Stimulated activated CD4-positive, alpha-beta T cell treated with anti-CD3 and anti-CD28 coated beads, TNF-alpha, amount 100 ng/mL, for 48 hours (primary cell): ENCODE results near the gene ADAMTSL1.

Experiments used
- DNase-seq, 3 donors: peaks; one replicate each; pipeline ENCODE4 v3.0.0-alpha.2; 2020; ENCODE audit warnings: low read depth in 3 of 3

The ADAMTSL1 gene

DNA sequence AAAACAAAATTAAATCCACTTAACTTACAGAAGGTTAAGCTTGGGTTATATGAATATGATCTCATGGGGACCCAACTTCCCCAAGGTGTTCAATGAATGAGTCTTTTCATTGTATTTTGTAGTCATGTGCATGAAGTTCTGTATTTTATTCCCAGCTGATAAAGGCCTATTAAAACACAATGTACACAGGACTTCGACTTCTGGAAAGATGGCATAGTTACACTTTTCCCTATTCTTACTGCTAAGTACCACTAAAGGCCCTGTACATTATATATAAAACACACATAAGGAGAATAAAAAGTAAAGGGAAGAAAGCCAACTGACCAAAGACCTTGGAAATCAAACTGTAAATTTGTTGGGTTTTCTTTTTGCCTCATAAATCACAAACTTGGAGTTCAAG, 336.6 kb downstream of the ADAMTSL1 start:
- no peak for DNase-seq

DNA sequence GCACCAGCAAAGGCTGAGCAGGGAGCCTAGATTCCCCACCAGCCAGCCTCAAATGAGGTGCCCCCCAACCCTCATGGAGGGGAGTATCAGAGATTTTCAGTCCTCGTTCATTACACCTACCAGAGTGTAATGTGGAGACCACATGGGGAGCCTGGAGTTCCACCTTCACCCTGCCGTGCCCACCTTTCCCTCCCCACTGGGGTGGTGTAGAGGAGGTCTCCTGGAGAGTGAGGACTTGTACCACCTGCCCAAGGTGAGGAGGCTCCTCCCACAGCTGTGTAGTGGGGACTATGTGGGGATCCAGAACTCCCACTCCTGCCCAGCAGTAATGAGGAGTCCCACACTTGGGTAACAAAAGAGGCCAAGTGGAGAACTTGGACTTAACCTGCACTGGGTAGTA, 337.2 kb downstream of the ADAMTSL1 start:
- no peak for DNase-seq

GRCh38 chr9:18819418-18819817, 345.5 kb downstream of the ADAMTSL1 start:
- no peak for DNase-seq

DNA sequence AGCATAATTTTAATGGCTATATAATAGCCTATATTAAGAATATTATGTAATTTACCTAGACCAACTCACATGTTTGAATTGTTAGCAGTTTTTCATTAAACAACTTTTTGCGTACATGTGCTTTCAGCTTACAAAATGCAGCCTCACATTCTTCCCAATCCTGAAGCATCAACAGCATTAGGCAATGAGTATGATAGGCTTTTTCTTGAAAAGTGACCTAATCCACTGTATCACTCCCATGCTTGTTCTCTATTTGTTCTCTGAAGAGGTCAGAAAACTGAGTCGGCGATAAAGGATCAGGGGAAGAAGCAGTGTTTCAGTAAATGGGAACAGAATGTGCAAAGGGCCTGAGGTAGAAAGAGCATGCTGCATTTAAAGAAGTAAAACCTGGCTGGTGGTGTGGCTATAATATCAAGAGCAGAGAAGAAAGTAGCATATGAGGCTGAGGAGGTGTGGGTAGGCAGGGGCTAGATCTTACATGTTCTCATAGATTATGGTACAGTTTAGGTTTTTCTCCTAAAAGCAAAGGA, 346.7 kb downstream of the ADAMTSL1 start:
- DNase-seq: no peak

DNA sequence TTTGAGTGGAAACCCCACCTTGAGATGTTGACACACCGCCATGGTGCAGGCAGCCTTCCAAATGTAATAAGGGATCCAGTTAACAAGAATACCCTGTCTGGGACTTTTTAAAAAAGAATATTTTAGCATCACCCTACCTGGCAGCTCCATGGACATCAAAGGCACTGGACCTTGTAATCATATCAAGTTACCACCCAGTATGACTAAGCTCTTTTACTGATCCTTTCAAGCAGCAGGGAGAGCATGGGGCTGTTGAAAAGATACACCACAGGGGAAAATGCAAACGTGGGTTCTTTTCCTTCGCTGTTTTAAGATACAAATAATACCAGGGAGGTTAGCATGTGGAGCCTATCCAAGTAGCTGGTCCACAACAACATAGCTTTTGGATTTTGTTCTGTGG, 347.8 kb downstream of the ADAMTSL1 start:
- DNase-seq: no peak

DNA sequence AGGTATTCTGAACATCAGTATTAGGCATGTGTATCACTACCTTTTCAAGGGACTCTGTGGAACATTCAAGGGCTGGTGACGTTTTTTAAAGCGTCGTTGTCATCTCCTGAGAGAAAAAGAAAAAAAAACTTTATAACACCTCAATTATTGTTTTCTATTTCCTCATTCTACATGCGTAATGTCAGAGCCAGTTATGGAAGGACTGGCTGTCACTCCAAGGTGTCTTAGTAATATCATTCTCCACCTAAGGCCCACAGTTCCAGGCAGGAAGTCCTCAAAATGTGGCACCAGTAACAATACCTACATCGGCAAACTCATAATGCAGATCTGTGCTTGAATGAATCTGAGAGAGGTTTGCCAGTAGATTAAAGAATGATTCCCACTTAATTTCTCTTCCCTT, 348.9 kb downstream of the ADAMTSL1 start:
- no peak for DNase-seq

DNA sequence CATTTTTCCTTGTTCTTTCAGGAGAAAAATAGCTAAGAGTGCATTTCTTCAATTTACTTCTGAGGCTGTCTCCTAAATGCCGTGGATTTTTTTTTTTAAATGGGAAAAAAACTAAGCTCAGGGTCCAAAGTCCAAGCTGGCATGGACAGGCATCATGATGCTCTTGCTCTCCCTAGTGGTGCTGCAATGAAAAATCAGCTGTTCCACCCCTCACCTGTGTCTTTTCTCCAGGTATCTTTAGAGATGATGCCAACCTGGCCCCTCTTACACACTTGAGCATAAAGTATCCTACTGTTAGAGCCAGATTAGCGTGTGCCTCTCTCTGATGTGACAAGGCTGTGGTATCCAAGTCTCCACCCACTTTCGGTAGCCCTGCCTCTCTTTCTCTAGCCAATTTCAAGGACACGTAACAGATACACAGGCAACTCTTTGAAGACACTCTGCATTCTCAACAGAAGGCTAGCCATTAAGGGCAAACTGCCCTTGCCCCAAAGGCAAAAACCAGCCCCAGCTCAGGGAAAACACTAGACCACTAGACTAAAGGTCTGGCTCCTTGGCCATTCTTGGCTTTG, 350.2 kb downstream of the ADAMTSL1 start:
- no peak for DNase-seq

DNA sequence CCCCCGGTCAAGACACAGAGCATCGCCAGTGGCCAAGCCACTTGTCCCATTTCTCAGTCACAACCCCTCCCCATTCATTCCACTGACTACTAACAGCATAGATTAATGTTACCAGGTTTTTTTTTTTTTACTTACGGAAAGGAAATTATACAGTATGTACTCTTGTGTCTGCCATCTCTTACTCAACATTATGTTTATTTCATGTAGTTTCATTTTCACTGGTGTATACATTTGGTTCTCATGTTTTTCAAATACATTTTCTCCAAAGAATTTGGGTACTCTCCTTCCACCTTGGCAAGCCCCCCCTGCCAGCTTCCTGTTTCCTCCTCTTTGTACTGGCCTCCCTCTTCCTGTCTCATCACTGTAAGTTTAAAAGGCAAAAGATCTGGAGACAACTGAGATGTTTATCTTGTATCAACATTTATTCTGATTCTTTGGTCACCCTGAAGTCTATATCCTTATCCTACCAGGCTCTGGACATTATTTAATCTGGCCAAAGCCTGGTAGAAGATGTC, 351.8 kb downstream of the ADAMTSL1 start:
- no peak for DNase-seq

DNA sequence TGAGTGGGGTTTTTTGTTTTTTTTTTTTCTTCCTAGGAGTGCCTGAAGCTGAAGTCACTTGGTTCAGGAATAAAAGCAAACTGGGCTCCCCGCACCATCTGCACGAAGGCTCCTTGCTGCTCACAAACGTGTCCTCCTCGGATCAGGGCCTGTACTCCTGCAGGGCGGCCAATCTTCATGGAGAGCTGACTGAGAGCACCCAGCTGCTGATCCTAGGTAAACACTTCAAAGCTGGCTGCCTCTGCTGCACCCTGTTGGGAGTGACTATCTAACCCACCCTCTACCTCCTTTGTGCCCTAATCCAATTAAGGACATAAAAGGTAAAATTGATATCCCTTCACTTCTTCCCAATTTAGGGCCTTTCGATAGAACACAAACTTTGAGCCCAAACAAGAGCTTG, 352.3 kb downstream of the ADAMTSL1 start:
- DNase-seq: no peak

DNA sequence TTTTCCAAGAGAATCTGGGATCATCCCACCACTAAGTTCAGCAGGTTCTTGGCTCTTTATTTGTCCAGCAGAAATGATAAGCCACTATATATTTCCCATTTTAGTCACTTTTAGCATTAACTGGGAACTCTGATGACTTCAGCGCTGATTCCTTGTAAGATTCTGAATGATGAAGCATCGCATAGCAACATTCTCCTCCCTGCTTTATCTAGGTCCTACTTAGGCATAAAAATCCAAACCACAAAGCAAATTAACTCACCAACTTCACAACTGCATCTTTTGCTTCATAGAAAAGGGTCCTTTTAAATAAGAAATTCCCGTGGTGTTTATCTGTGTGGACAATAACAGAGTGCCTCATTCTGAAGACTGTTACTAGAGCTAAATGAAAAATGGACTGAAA, 355.1 kb downstream of the ADAMTSL1 start:
- no peak for DNase-seq

- DNase-seq: no peak
Observed at GRCh38 chr9:18829873-18830272, 355.9 kb downstream of the ADAMTSL1 start.

GRCh38 chr9:18834740-18835361, 360.9 kb downstream of the ADAMTSL1 start:
- DNase-seq: no peak

- DNase-seq: no peak
Observed at GRCh38 chr9:18837402-18837801, 363.4 kb downstream of the ADAMTSL1 start.

GRCh38 chr9:18847576-18848275, 373.8 kb downstream of the ADAMTSL1 start:
- DNase-seq: no peak

- DNase-seq: no peak
Observed at GRCh38 chr9:18848657-18849056, 374.7 kb downstream of the ADAMTSL1 start.

- DNase-seq: no peak
Observed at GRCh38 chr9:18849270-18849669, 375.3 kb downstream of the ADAMTSL1 start.

DNA sequence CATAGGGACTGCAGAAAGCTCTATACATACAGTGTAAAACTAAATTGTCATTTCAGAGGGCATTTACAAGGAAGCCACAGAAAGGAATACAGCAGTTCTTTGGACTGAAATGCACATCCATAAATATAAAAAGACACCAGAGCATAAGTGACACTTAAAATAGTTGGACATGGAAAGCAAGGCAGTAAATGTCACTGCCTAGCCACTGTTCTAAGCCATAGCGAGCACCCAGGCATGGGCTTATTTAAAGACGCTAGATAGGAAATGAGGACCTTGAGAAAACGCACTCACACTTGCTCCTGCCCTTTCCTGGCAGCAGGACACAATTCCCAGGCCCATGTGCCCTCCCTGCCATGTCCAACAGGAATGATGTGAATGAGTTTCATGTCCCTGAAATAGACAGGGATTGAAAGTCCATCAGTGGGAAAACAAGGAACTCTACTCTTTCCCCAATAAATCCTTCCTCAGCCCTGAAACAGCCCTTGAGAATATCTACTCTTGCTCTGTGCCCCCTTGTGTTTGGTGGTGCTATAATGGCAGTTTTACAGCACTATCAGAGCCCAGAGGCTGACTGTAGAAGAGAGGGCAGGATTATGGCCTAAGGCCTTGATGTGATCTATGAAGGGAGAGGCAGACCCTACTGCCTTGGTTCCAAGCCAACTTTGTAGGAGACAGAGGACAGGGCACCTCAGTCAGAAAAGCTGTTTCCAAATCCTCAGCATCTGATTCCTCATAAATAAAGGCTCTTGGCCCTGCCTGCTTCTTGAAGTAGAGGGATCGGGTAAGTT, 376.1 kb downstream of the ADAMTSL1 start:
- no peak for DNase-seq

- DNase-seq: no peak
Observed at GRCh38 chr9:18851069-18851795, 377.3 kb downstream of the ADAMTSL1 start.

DNA sequence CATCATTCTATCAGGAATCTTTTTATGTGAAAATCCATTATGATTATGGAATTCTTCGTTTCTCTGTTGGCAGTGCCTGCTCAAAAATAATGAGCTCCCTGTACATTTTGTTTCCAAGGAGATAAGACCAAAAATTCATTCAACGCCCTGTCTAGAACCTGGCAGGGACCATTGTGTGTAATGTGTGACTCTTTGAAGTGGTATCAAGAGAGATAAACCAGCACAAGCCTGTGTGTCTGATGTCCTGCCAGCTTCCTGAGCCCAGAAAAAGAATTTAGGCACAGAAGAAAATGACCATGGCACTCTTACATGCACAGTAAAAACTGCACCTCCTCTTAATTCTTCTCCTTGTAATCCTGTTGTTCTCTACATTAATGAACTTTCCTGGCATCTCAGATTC, 381.7 kb downstream of the ADAMTSL1 start:
- DNase-seq: no peak

DNA sequence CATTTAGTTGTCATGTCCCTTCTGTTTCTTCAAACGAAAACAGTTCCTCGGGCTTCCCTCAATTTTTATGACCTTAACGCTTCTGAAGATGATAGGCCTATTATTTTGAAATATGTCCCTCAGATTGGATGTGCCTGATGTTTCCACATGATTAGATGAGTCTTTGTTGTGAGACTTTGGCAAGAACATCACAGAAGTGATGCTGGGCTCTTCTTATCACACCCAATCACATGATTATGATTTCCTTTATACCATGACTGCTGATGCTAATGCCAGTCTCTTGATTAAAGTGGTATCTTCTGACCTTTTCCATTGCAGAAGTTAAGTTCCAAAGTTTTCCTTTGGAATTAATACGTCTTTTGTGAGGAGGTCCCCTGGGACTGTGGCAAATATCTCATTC, 383.4 kb downstream of the ADAMTSL1 start:
- no peak for DNase-seq

- no peak for DNase-seq
Observed at GRCh38 chr9:18857769-18858168, 383.8 kb downstream of the ADAMTSL1 start.
